NCI-H460 (cell line): ENCODE results near the gene PAPPA. TPM values are rescaled to one million over a fixed set of nuclear protein-coding genes. Genes with fewer than 3 reads are reported as not detected.

Experiments used
- DNase-seq: peaks from one replicate; pipeline ENCODE4 v3.0.0-alpha.2; 2016; ENCODE audit warnings: low read depth; ENCODE audit errors: extremely low read depth
- total RNA-seq: library from RNA; depleted of rRNA; stranded (reverse); fragments of >200 nt; shearing (Covaris generic); gene quantifications from 2 replicates; pipeline ENCODE4 v1.2.3, GENCODE V29; 2014

PAPPA gene
- total RNA-seq, 1 experiment from 2014 or later, result 43.5 TPM

GRCh38 chr9:116178481-116179211 lies 25.1 kb downstream of the PAPPA start:
- DNase-seq, result no peak

- DNase-seq, result no peak
These were observed 26.0 kb downstream of the PAPPA start for GRCh38 chr9:116179568-116179967.

GRCh38 chr9:116181853-116182610 lies 28.4 kb downstream of the PAPPA start:
- DNase-seq, result no peak

- no peak for DNase-seq
These were observed 29.3 kb downstream of the PAPPA start for GRCh38 chr9:116182876-116183275.

GRCh38 chr9:116187570-116188170 lies 34.1 kb downstream of the PAPPA start:
- DNase-seq, result no peak

GRCh38 chr9:116189683-116190082 lies 36.1 kb downstream of the PAPPA start:
- DNase-seq, result no peak

GRCh38 chr9:116190637-116191396 lies 37.2 kb downstream of the PAPPA start:
- DNase-seq, result no peak

GRCh38 chr9:116191576-116192415 lies 38.2 kb downstream of the PAPPA start:
- no peak for DNase-seq

GRCh38 chr9:116193636-116194035 lies 40.0 kb downstream of the PAPPA start:
- no peak for DNase-seq

- DNase-seq, result no peak
These were observed 43.2 kb downstream of the PAPPA start for GRCh38 chr9:116196806-116197205.

GRCh38 chr9:116198344-116198743 lies 44.8 kb downstream of the PAPPA start:
- no peak for DNase-seq

GRCh38 chr9:116202219-116202912 lies 48.8 kb downstream of the PAPPA start:
- DNase-seq, result no peak

- no peak for DNase-seq
These were observed 50.8 kb downstream of the PAPPA start for GRCh38 chr9:116204252-116204882.

GRCh38 chr9:116207371-116208111 lies 54.0 kb downstream of the PAPPA start:
- DNase-seq, result no peak

GRCh38 chr9:116208417-116209232 lies 55.0 kb downstream of the PAPPA start:
- no peak for DNase-seq

GRCh38 chr9:116209414-116210116 lies 56.0 kb downstream of the PAPPA start:
- DNase-seq, result no peak
